HG03342 (cell line): ENCODE measurements around the gene ITGA7.

Experiments used
- ATAC-seq: cut with Tn5 transposase; IDR thresholded peaks from one replicate; pipeline ENCODE4 v1.9.1; 2021; ENCODE audit warnings: mild to moderate bottlenecking, moderate library complexity; ENCODE audit not compliant: unreplicated experiment

Gene ITGA7

DNA sequence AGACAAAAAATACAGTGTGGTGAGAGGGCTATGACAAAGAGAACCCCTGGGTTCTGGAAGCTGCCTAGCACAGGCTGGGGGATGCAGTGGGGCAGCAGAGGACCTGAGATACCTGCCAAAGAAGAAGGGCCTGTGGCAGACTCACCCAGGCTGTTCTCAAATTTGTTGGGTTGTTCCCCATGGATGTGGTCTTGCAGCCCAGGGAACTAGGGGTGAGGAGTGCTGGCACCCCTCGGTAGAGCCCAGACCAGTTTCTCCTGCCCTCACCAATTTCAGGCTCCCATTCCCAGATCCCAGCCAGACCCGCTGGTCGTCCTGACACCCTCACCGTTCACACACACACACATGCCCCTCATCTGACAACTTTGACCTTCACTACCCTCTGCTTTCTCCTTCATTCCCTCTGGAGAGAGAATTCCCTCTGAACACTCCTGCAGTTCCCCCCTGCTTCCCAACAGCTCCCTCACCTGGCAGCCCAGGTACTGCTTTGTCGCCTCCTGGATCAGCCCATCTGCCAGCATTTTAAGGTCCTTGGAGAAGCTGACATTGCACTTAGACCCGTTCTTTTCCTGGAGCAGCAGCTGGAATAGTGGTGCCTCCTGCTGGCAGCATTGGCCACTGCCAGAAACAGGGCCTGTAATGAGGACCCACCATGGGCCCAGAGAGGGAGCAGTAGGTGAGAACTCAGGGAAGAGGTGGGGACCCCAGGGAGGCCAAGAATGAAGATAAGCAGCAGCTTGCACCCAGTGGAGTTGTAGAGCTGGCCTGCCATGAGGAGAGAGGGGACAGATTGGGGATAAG is 29.3 kb upstream of the ITGA7 start:
- ATAC-seq, result peak; percentile 37

GRCh38 chr12:55736076-55736475 is 28.4 kb upstream of the ITGA7 start:
- ATAC-seq, result no peak

DNA sequence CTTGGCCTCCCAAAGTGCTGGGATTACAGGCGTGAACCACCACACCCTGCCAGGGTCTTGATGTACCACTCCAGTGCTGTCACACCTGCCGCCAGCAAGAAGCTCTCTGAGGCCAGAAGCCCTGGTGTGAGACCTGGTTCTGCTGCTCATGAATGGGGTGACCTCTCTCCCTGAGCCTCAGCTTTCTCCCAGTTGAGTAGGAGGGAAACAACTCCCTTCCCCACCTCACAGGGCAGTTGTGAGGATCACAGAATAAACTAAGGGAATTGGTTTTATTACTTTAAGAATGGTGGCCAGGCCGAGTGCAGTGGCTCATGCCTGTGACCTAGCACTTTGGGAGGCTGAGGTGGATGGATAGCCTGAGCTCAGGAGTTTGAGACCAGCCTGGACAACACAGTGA is 26.9 kb upstream of the ITGA7 start:
- no peak for ATAC-seq

DNA sequence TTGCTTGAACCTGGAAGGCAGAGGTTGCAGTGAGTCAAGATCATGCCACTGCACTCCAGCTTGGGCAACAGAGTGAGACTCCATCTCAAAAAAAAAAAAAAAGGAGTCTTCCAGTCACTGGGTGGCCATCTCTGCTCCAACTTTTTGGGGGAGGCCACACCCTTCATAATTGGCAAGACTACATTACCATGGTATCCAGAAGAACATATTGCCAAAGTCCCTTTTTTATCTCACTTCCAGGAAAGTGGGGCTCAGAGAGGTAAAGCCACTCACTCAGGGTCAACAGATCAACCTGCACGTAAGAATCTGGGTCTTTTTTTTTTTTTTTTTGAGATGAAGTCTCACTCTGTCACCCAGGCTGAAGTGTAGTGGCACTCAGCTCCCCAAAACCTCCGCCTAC is 26.2 kb upstream of the ITGA7 start:
- ATAC-seq, result no peak

GRCh38 chr12:55733021-55733555 is 25.4 kb upstream of the ITGA7 start:
- ATAC-seq, result no peak

DNA sequence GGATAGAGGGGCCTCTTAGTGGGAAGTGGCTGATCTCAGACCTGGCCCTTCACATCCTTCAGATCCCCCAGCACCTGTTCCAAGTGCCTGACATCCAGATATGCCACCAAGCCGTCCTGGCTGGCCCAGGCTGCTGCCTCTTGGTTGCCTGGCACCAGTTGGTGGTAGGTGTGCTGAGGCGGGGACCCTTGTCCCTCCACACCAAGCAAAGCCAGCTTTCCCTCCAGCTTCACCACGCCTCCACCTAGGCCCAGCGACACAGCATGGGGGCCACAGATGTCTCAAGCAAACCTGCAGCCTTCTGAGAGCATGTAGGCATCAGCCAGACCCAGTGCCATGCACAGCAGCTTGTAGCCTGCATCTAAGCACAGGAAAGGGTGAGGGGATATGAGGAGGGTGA is 24.6 kb upstream of the ITGA7 start:
- no peak for ATAC-seq

DNA sequence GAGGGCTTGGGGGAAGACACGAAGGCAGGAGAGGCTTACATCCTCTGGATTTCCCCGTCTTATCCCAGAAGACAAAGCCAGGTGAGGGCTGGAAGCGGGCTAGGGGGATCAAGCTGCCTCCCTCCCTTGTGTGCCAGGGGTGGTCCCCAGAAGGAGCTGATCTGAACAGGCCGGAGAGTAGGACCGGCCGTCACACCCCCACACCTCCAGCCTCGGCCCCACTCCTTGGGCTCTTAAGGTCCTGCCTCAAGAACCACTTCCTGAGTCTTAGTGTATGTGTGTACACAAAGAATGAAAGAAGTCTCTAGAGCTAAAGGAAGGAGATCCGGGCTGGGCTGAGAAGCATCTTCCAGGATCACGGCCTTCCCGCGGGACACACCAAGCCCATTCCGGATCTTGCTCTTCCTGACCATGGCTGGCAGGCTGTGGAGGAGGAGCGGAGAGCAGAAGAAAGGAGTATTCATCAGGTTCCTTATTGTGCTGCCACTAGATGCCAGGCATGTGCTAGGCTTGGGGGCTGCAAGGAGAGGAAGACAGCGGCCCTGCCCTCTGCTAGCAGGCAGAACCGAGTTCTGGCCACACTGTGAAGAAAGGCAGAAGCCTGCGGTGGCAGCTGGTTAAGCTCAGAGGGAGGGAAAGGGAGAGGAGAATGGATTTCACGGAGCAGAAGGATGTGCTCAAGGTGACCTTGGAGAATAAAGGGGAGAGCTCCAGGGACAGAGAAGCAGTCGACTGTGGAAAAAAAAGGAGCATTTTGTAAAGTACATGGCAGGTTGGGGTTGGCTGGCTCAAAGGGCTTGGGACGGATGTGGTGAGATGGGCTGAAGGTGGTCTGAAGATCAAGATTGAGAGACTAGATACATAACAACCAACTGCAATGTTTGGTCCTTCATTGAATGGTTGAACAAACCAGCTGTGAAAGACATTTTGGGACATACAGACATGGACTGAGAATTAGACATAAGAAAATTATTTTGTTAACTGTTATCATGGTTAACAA is 22.4 kb upstream of the ITGA7 start:
- peak; percentile 38 for ATAC-seq

DNA sequence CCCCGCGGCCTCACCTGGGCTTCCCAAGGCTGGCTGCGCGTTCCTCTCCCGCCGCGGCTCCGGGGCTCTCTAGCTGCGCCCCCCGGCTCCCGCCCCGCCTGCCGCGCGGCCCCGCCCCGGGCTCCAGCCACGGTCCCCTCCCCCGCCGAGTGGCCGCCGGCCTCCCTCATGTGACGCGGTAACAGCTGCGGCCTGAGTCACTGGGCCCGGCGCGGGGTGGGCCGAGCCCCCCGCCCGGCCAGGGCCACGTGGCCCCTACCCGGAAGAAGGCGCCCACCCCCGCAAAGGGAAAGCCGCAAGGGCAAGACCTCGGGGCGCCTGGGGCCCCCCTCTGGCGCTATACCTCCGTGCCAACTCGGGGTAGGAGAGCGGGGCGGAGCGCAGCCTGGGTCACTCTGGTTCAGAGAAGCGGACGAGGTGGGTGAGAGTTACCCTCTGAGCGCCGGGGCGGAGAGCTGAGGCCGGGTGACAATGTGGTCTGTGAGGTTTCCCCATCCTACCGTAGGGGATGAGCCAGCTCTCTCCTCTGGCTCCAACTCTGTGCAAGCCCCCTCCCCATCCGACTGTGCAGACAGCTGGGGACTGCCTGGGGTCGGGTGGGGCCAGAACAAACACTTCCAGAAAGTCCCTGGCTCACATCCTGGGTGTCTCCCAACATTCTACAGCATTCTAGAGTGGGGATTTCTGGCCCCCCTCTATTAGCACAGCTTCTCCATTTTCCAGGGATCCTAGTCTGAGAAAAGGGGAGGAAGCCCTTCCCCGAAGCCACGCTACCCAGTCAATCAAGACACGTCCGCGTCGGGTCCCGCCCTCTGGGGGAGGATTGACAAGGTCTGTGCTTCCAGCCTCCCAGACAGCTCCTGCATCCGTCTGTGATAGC is 21.5 kb upstream of the ITGA7 start, which contains the start of gene CD63:
Gene CD63 (minus strand): TSS at position 71 of the 880 bp plus-strand sequence. CDS start 668 bp downstream, outside the sequence.
- peak; percentile 63 for ATAC-seq

DNA sequence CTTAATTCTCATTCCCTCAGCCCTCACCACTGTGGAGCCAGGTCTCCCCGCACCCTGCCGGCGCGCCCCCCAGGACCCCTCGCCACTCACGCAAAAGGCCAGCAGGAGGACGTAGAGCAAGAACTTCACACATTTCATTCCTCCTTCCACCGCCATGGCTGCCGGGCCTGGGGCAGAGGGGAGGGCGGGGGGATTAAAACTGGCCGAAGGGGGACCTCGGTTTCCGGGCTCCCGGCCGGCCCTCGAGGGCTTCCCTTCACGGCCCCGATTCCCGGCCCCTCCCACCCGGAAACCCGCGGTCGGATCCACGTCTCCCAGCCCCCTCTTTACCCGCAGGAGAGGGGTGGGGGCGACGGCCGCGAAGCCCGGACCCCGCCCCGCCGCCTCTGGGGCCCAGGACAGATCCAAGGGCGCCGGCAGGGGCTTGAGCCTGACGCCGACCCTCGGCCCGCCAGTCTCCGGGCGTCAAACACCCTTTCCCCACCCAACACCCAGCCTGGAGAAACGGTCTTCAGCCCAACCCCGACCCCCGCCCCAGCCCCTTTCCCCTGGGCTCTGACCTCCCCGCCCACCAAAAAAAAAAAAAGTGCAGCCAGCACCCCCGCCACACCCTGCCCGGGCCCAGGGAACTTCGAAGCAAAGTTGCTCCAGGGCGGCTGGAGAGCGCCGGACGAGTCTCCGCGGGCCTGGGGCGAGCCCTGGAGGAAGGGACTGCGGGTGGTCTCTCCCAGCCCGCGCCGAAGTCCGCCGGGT is 20.7 kb upstream of the ITGA7 start:
- ATAC-seq, result peak; percentile 17

DNA sequence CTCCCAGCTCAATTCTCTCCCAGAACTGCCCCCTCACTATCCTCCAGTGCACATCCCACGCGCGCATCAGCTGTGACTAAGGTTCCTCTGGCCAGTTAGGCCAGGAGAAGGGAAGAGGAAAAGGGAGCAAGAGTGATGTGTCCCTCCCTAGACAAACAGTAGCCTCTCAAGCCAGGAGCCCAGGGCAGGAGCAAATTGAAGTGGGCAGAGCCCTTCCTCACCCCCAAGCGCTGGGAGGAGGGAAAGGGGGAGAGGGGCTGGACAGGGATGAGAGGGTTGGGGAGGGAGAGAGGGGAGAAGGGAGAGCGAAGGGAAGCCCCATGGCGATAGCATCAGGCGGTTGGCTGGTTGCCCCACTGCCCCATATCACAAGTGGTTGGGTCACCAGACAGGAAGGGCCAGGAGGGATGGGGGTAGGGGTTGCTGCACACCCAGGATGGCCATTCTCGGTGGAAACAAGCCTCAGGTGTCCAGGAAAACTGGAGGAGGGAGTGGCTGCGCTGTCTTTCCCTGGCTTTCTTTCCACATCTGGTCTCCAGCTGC is 20.0 kb upstream of the ITGA7 start:
- no peak for ATAC-seq

DNA sequence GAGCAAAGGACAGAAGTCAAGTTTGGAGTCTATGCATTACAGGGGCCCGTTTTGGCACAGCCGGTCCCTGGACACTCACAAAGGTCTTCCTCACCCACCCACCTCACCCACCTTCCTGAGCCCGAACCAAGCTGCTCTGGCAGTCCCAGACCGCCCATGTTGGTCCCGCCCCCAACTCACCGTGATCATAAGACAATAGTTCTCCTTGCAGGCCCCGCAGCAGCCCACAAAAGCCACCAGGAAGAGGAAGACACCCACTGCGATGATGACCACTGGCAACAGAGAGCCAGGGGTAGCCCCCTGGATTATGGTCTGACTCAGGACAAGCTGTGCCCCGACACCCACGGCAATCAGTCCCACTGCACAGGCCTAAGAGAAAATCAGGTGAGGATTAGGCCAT is 19.3 kb upstream of the ITGA7 start:
- no peak for ATAC-seq

- ATAC-seq, result no peak
Measured at GRCh38 chr12:55725556-55725955, 17.9 kb upstream of the ITGA7 start.

DNA sequence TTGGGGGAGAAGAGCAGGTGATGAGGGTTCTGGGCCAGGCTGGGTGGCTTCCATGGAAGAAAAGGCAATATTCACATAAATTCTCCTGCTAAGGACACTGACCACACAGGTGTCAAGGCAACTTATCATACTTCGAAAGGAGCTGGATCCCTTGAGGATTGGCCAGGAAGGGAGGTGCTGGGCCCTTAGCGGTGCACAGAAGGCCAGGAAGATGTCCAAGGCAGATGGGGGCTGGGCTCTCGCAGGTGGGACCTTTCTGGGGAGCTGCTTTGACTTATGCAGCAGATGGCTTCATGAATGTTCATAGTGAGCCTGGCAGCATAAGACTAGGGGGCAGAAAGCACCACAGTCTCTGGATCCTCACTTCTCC is 17.2 kb upstream of the ITGA7 start:
- ATAC-seq, result no peak

GRCh38 chr12:55724226-55724939 is 16.7 kb upstream of the ITGA7 start:
- peak; percentile 32 for ATAC-seq

DNA sequence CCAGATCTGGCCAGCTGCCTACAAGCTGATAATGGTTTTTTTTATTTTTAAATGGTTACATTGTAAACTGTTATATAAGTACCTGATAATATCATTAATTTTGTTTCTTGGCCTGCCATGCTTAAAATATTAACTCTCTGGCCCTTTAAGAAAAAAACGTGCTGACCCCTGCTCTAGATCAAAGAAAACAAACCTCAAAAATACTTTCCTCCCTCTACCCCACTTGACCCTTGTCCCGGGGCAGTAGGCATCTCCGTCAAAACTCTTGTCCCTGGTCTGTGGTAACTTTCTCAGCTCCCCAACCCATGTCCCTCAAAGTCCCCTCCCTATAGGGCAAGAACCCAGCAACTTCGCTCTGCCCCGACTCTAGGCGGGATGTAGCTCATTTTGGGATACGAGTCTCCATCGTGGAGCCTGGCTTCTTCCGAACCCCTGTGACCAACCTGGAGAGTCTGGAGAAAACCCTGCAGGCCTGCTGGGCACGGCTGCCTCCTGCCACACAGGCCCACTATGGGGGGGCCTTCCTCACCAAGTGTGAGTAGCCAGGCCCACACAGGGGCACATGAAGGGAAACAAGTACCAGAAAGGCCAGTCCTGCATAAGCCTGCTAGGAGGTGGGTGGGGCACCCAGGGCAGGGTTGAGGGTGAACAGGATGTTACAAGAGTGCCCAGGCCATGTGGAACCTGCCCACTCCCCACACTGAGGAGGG is 16.0 kb upstream of the ITGA7 start:
- no peak for ATAC-seq

DNA sequence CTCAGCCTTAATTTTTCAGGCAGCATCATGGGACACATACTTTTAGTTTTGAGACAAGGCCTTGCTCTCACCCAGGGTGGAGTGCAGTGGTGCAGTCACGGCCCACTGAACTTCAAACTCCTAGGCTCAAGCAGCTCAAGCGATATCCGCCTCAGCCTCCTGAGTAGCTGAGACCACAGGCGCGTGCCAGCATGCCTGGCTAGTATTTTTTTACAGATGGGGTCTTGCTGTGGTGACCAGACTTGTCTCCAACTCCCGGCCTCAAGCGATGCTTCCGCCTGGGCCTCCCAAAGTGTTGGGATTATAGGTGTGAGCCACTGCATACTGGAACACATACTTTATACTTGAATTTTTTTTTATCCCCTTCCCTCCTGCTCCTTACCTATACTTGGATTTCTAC is 15.2 kb upstream of the ITGA7 start:
- no peak for ATAC-seq

- ATAC-seq, result no peak
Measured at GRCh38 chr12:55721601-55722213, 14.0 kb upstream of the ITGA7 start.

GRCh38 chr12:55720894-55721444 is 13.3 kb upstream of the ITGA7 start:
- no peak for ATAC-seq
